ENCODE measurements around the gene PRND. TPM values are rescaled to one million over a fixed set of nuclear protein-coding genes. Genes with fewer than 3 reads are reported as not detected.

The PRND gene
- total RNA-seq (not detected), polyA plus RNA-seq (0.05 TPM)

- Mint-ChIP-seq H3K9me3 (no peaks in the 10 kb centered on the region), H3K4me3 (peak within 1 kb of the TSS in 1 of 7 donors; percentile 21), H3K36me3 (no peaks in the 10 kb centered on the region), H3K4me1 (peaks cover 12 to 17% (median 17%) of the 10 kb centered on the region in 3 donors), H3K27me3 (peaks cover 0 to 2% of the 10 kb centered on the region in 2 donors), H3K27ac (peak within 1 kb of the TSS in 3 of 8 donors; percentile 2 to 30 (median 23))
- Histone ChIP-seq H3K4me3 (ENCODE audit: low read length) (no peak within 1 kb of the TSS), H3K27me3 (ENCODE audit: insufficient read depth, low read length, poor library complexity, severe bottlenecking) (no peaks in the 10 kb centered on the region), H3K36me3 (ENCODE audit: insufficient read depth, low read length) (no peaks in the 10 kb centered on the region), H3K27ac (ENCODE audit: low read depth, low read length) (no peak within 1 kb of the TSS), H3K4me1 (ENCODE audit: insufficient read depth, low read length) (peaks cover 13% of the 10 kb centered on the region), H3K9me3 (ENCODE audit: low read length) (no peaks in the 10 kb centered on the region)
- no peak for DNase-seq
- POLR2A ChIA-PET = no interaction called here
- CTCF ChIA-PET = interaction anchor here (1.7 to 9.7 kb wide), 3 partner anchors 19 to 126 kb away, joined by 4 to 166 read pairs (median 11); no protein-coding TSS in a partner anchor
Measured at GRCh38 chr20:4721719-4722118, at the start of gene PRND. PRND (plus strand) TSS chr20:4721909; CDS start chr20:4724552, 2,643 bp downstream.

DNA sequence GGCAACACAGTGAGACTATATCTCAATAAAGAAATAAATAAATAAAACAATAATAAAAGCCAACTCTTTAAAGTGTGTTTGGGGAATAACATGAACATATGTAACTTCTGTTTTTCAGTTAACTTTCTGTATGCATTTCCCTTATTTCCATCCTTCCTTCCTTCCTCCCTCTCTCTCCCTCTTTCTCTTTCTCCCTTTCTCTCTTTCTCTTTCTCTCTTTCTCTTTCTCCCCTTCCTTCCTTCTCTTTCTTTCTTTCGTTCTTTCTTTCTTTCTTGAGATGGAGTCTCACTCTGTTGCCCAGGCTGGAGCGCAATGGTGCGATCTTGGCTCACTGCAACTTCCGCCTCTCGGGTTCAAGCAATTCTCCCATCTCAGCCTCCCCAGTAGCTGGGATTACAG lies 48.8 kb upstream of the PRND start:
- Histone ChIP-seq H3K27ac (ENCODE audit: low read depth, low read length) (no peak overlapping the region), H3K4me3 (ENCODE audit: low read length) (no peak overlapping the region), H3K4me1 (ENCODE audit: insufficient read depth, low read length) (no peaks in the 10 kb centered on the region), H3K27me3 (ENCODE audit: insufficient read depth, low read length, poor library complexity, severe bottlenecking) (no peaks in the 10 kb centered on the region), H3K9me3 (ENCODE audit: low read length) (no peaks in the 10 kb centered on the region), H3K36me3 (ENCODE audit: insufficient read depth, low read length) (no peaks in the 10 kb centered on the region)
- Mint-ChIP-seq H3K4me1 (no peaks in the 10 kb centered on the region), H3K27ac (no peak overlapping the region), H3K36me3 (no peaks in the 10 kb centered on the region), H3K27me3 (peaks cover 0 to 3% of the 10 kb centered on the region in 2 donors), H3K4me3 (no peak overlapping the region), H3K9me3 (no peaks in the 10 kb centered on the region)
- POLR2A ChIA-PET = no interaction called here
- CTCF ChIA-PET = interaction anchor here (1.6 kb wide), 1 partner anchor 18 kb away, joined by 3 read pairs; no protein-coding TSS in a partner anchor
- no peak for DNase-seq

GRCh38 chr20:4673371-4674001 lies 48.2 kb upstream of the PRND start:
- no peaks in the 10 kb centered on the region for H3K36me3 ChIP-seq (ENCODE audit: insufficient read depth, low read length)
- POLR2A ChIA-PET = no interaction called here
- no peaks in the 10 kb centered on the region for H3K27me3 ChIP-seq (ENCODE audit: insufficient read depth, low read length, poor library complexity, severe bottlenecking)
- H3K36me3 Mint-ChIP-seq = no peaks in the 10 kb centered on the region
- H3K4me3 ChIP-seq (ENCODE audit: low read length) = no peak overlapping the region
- H3K4me3 Mint-ChIP-seq = no peak overlapping the region
- H3K27ac ChIP-seq (ENCODE audit: low read depth, low read length) = no peak overlapping the region
- peaks cover 0 to 3% of the 10 kb centered on the region in 2 donors for H3K27me3 Mint-ChIP-seq
- H3K27ac Mint-ChIP-seq = no peak overlapping the region
- CTCF ChIA-PET = interaction anchor here (1.0 to 1.6 kb wide), 2 partner anchors 19 to 60 kb away, joined by 3 read pairs; no protein-coding TSS in a partner anchor
- H3K9me3 ChIP-seq (ENCODE audit: low read length) = no peaks in the 10 kb centered on the region
- no peaks in the 10 kb centered on the region for H3K4me1 Mint-ChIP-seq
- H3K4me1 ChIP-seq (ENCODE audit: insufficient read depth, low read length) = no peaks in the 10 kb centered on the region
- no peak for DNase-seq
- H3K9me3 Mint-ChIP-seq = no peaks in the 10 kb centered on the region

DNA sequence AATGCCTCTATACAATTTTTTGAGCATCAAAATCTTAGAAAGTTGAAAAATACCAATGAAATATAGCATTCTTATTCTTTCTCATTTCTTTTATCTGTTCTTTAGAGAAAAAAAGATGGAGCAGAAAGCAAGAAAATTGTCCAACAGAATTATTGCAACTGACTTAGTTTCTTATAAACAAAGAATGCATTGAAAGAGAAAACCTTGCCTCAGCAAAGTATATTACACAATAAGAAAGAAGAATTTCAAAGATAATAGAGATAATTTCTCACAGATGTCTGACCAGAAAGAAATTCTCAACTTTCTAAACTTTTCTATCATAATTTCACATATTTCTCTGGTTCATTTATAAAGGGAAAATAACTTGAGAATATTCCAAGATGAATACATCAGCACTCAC lies 47.0 kb upstream of the PRND start:
- POLR2A ChIA-PET = no interaction called here
- Mint-ChIP-seq H3K9me3 (no peaks in the 10 kb centered on the region), H3K4me1 (no peaks in the 10 kb centered on the region), H3K27ac (no peak overlapping the region), H3K36me3 (no peaks in the 10 kb centered on the region), H3K4me3 (no peak overlapping the region), H3K27me3 (peaks cover 0 to 3% of the 10 kb centered on the region in 2 donors)
- H3K36me3 ChIP-seq (ENCODE audit: insufficient read depth, low read length) = no peaks in the 10 kb centered on the region
- no peak overlapping the region for H3K27ac ChIP-seq (ENCODE audit: low read depth, low read length)
- DNase-seq = no peak
- no peaks in the 10 kb centered on the region for H3K27me3 ChIP-seq (ENCODE audit: insufficient read depth, low read length, poor library complexity, severe bottlenecking)
- no peak overlapping the region for H3K4me3 ChIP-seq (ENCODE audit: low read length)
- H3K4me1 ChIP-seq (ENCODE audit: insufficient read depth, low read length) = no peaks in the 10 kb centered on the region
- CTCF ChIA-PET = no interaction called here
- H3K9me3 ChIP-seq (ENCODE audit: low read length) = no peaks in the 10 kb centered on the region

DNA sequence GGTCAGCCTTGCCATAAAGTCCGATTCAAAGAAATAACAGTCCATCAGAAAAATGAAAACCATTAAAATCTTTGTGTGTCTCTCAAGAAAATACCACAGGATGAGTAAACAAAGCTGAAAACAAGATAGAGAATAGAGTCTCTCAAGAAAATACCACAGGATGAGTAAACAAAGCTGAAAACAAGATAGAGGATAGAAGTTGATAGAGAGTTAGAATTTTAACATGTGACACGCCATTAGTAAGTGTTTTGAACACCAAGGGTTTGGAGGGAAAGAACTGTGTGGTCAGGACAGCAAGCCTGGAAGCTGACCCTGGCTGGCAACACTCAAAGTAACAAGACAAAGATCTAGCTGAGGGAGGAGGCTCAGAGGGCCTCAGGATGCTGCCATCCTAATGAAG lies 43.9 kb upstream of the PRND start:
- no peak overlapping the region for H3K4me3 Mint-ChIP-seq
- CTCF ChIA-PET = interaction anchor here (1.2 kb wide), 1 partner anchor 42 kb away, joined by 3 read pairs; no protein-coding TSS in a partner anchor
- POLR2A ChIA-PET = no interaction called here

DNA sequence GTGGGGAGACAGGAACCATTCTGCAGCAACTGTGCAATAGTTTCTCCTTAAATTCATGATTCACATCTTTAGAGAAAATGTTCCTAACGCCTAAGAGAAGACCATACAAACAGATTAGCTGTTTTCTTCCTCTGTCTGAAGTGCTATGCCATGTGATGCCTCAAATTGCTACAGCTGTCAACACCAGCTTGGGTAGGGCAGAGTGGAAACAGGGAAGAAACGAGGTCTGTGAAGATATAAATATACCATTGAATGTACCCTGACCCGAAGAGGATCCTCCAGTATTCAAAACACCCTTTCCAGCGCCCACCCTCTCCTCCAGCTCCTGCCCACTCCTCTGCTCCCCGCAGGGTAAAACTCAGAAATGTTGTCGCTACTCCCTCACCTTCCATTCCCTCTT lies 40.3 kb upstream of the PRND start:
- H3K9me3 ChIP-seq (ENCODE audit: low read length) = no peaks in the 10 kb centered on the region
- H3K36me3 ChIP-seq (ENCODE audit: insufficient read depth, low read length) = no peaks in the 10 kb centered on the region
- no peaks in the 10 kb centered on the region for H3K27me3 Mint-ChIP-seq
- H3K9me3 Mint-ChIP-seq = no peaks in the 10 kb centered on the region
- no peak overlapping the region for H3K4me3 Mint-ChIP-seq
- H3K36me3 Mint-ChIP-seq = peaks cover 0 to 3% (median 0%) of the 10 kb centered on the region in 3 donors
- no peak overlapping the region for H3K27ac ChIP-seq (ENCODE audit: low read depth, low read length)
- no peak for DNase-seq
- H3K4me1 Mint-ChIP-seq = peaks cover 33 to 40% (median 33%) of the 10 kb centered on the region in 3 donors
- ChIA-PET POLR2A (no interaction called here), CTCF (no interaction called here)
- H3K27ac Mint-ChIP-seq = peak overlapping the region in 5 of 8 donors; percentile 25 to 90 (median 32)
- H3K4me3 ChIP-seq (ENCODE audit: low read length) = no peak overlapping the region
- peaks cover 32% of the 10 kb centered on the region for H3K4me1 ChIP-seq (ENCODE audit: insufficient read depth, low read length)
- H3K27me3 ChIP-seq (ENCODE audit: insufficient read depth, low read length, poor library complexity, severe bottlenecking) = no peaks in the 10 kb centered on the region

More for the DNA sequence above, 43.9 kb upstream of the PRND start:
- Histone ChIP-seq H3K4me3 (ENCODE audit: low read length) (no peak overlapping the region), H3K27me3 (ENCODE audit: insufficient read depth, low read length, poor library complexity, severe bottlenecking) (no peaks in the 10 kb centered on the region), H3K27ac (ENCODE audit: low read depth, low read length) (no peak overlapping the region), H3K4me1 (ENCODE audit: insufficient read depth, low read length) (peaks cover 1% of the 10 kb centered on the region), H3K9me3 (ENCODE audit: low read length) (no peaks in the 10 kb centered on the region), H3K36me3 (ENCODE audit: insufficient read depth, low read length) (no peaks in the 10 kb centered on the region)
- H3K4me1 Mint-ChIP-seq = peaks cover under 1 to 8% (median 2%) of the 10 kb centered on the region in 3 donors
- no peak for DNase-seq
- H3K27me3 Mint-ChIP-seq = peaks cover 0 to 3% of the 10 kb centered on the region in 2 donors
- H3K36me3 Mint-ChIP-seq = no peaks in the 10 kb centered on the region
- H3K9me3 Mint-ChIP-seq = no peaks in the 10 kb centered on the region
- H3K27ac Mint-ChIP-seq = no peak overlapping the region

- DNase-seq = no peak
- Mint-ChIP-seq H3K4me1 (peaks cover 33 to 40% (median 33%) of the 10 kb centered on the region in 3 donors), H3K9me3 (no peaks in the 10 kb centered on the region), H3K36me3 (peaks cover 0 to 3% (median 0%) of the 10 kb centered on the region in 3 donors), H3K4me3 (no peak overlapping the region), H3K27me3 (no peaks in the 10 kb centered on the region), H3K27ac (peak overlapping the region in 6 of 8 donors; percentile 25 to 99 (median 74))
- no peak overlapping the region for H3K4me3 ChIP-seq (ENCODE audit: low read length)
- ChIA-PET CTCF (no interaction called here), POLR2A (no interaction called here)
- H3K27ac ChIP-seq (ENCODE audit: low read depth, low read length) = no peak overlapping the region
- no peaks in the 10 kb centered on the region for H3K27me3 ChIP-seq (ENCODE audit: insufficient read depth, low read length, poor library complexity, severe bottlenecking)
- no peaks in the 10 kb centered on the region for H3K9me3 ChIP-seq (ENCODE audit: low read length)
- peaks cover 32% of the 10 kb centered on the region for H3K4me1 ChIP-seq (ENCODE audit: insufficient read depth, low read length)
- H3K36me3 ChIP-seq (ENCODE audit: insufficient read depth, low read length) = no peaks in the 10 kb centered on the region
Measured at GRCh38 chr20:4681991-4682401, 39.7 kb upstream of the PRND start.

DNA sequence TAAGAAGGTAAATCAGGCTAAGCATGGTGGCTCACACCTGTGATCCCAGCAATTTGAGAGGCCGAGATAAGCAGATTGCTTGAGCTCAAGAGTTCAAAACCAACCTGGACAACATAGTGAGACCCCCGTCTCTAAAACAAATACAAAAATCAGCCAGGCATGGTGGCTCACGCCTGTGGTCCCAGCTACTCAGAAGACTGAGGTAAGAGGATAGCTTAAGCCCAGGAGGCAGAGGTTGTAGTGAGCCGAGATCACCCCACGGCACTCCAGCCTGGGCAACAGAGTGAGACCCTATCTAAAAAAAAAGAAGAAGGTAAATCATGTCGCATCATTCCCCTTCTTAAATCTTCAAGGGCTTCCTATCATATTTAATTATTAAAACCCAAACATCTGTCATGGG lies 39.0 kb upstream of the PRND start:
- Histone ChIP-seq H3K27ac (ENCODE audit: low read depth, low read length) (no peak overlapping the region), H3K4me3 (ENCODE audit: low read length) (no peak overlapping the region), H3K4me1 (ENCODE audit: insufficient read depth, low read length) (peaks cover 37% of the 10 kb centered on the region), H3K27me3 (ENCODE audit: insufficient read depth, low read length, poor library complexity, severe bottlenecking) (no peaks in the 10 kb centered on the region), H3K36me3 (ENCODE audit: insufficient read depth, low read length) (no peaks in the 10 kb centered on the region), H3K9me3 (ENCODE audit: low read length) (no peaks in the 10 kb centered on the region)
- peaks cover 36 to 46% (median 38%) of the 10 kb centered on the region in 3 donors for H3K4me1 Mint-ChIP-seq
- H3K9me3 Mint-ChIP-seq = no peaks in the 10 kb centered on the region
- peak overlapping the region in 6 of 8 donors; percentile 94 to 99 (median 96) for H3K27ac Mint-ChIP-seq
- no peak for DNase-seq
- peak overlapping the region in 2 of 7 donors; percentile 68 to 74 for H3K4me3 Mint-ChIP-seq
- no peaks in the 10 kb centered on the region for H3K27me3 Mint-ChIP-seq
- POLR2A ChIA-PET = no interaction called here
- CTCF ChIA-PET = no interaction called here
- peaks cover 0 to 5% (median 0%) of the 10 kb centered on the region in 3 donors for H3K36me3 Mint-ChIP-seq

Data from CD8-positive, alpha-beta memory T cell (primary cell).